Parathyroid adenoma (tissue), 2 donors: ENCODE measurements around the gene CREB3L2.
A peak's percentile ranks its signal among the peaks of the same experiment; 100 is the strongest.

Experiments
- H2AFZ ChIP-seq: fragments of 300-600 bp; sonication (generic); one replicate; pipeline ENCODE4 v1.7.0; 2017; ENCODE audit warnings: antibody characterized with exemption, mild to moderate bottlenecking
- H3K27ac ChIP-seq: fragments of 300-600 bp; sonication (generic); one replicate; pipeline ENCODE4 v1.7.0; 2017
- H3K27me3 ChIP-seq: fragments of 300-600 bp; sonication (generic); one replicate; pipeline ENCODE4 v1.7.0; 2017; ENCODE audit warnings: low read length; ENCODE audit not compliant: control insufficient read depth, insufficient read depth
- H3K36me3 ChIP-seq: fragments of 300-600 bp; sonication (generic); one replicate; pipeline ENCODE4 v1.7.0; 2017; ENCODE audit warnings: low read length; ENCODE audit not compliant: control insufficient read depth, insufficient read depth
- H3K4me1 ChIP-seq: fragments of 300-600 bp; sonication (generic); one replicate; pipeline ENCODE4 v1.7.0; 2017; ENCODE audit warnings: control low read depth
- H3K4me2 ChIP-seq: fragments of 300-600 bp; sonication (generic); one replicate; pipeline ENCODE4 v1.7.0; 2017; ENCODE audit warnings: low read length
- H3K4me3 ChIP-seq: fragments of 300-600 bp; sonication (generic); one replicate; pipeline ENCODE4 v1.7.0; 2017; ENCODE audit warnings: low read depth, low read length
- H3K79me2 ChIP-seq: fragments of 300-600 bp; sonication (generic); one replicate; pipeline ENCODE4 v1.7.0; 2017; ENCODE audit warnings: control low read depth
- H3K9ac ChIP-seq: fragments of 300-600 bp; sonication (generic); one replicate; pipeline ENCODE4 v1.7.0; 2017; ENCODE audit warnings: mild to moderate bottlenecking
- H3K9me3 ChIP-seq: fragments of 300-600 bp; sonication (generic); one replicate; pipeline ENCODE4 v1.7.0; 2017; ENCODE audit warnings: low read length; ENCODE audit not compliant: control insufficient read depth
- CTCF ChIP-seq: fragments of 300-600 bp; sonication (generic); IDR thresholded peaks from one replicate; pipeline ENCODE4 v1.7.0; 2017; ENCODE audit warnings: antibody characterized with exemption, mild to moderate bottlenecking
- donor health status: primary hyperparathyroidism.

CREB3L2 gene

GRCh38 chr7:137956591-137956990 lies 45.3 kb downstream of the CREB3L2 start:
- H3K79me2 ChIP-seq: peaks cover 14% of the 10 kb centered on the region
- peak overlapping the region; percentile 78 for H3K27ac ChIP-seq
- no peak overlapping the region for H3K4me2 ChIP-seq
- no peak overlapping the region for H2AFZ ChIP-seq
- H3K9ac ChIP-seq: no peak overlapping the region
- no peaks in the 10 kb centered on the region for H3K27me3 ChIP-seq
- no peaks in the 10 kb centered on the region for H3K9me3 ChIP-seq
- H3K4me1 ChIP-seq: peaks cover 47% of the 10 kb centered on the region
- H3K4me3 ChIP-seq: no peak overlapping the region
- no peaks in the 10 kb centered on the region for H3K36me3 ChIP-seq
- TF ChIP-seq CTCF: no peak

- Histone ChIP-seq H3K27me3 (no peaks in the 10 kb centered on the region), H3K4me3 (no peak overlapping the region), H3K9ac (no peak overlapping the region), H3K9me3 (no peaks in the 10 kb centered on the region), H3K27ac (peak overlapping the region; percentile 78), H2AFZ (no peak overlapping the region), H3K4me1 (peaks cover 51% of the 10 kb centered on the region), H3K4me2 (no peak overlapping the region), H3K36me3 (no peaks in the 10 kb centered on the region), H3K79me2 (peaks cover 16% of the 10 kb centered on the region)
- TF ChIP-seq CTCF: no peak
Measured at GRCh38 chr7:137956183-137956582, 45.7 kb downstream of the CREB3L2 start.

GRCh38 chr7:137954614-137955013 lies 47.3 kb downstream of the CREB3L2 start:
- no peak overlapping the region for H3K4me2 ChIP-seq
- peak overlapping the region; percentile 78 for H3K27ac ChIP-seq
- H3K27me3 ChIP-seq: no peaks in the 10 kb centered on the region
- no peaks in the 10 kb centered on the region for H3K9me3 ChIP-seq
- no peak for TF ChIP-seq CTCF
- peaks cover 28% of the 10 kb centered on the region for H3K79me2 ChIP-seq
- no peaks in the 10 kb centered on the region for H3K36me3 ChIP-seq
- no peak overlapping the region for H2AFZ ChIP-seq
- no peak overlapping the region for H3K4me3 ChIP-seq
- H3K4me1 ChIP-seq: peaks cover 66% of the 10 kb centered on the region
- no peak overlapping the region for H3K9ac ChIP-seq

- Histone ChIP-seq H3K79me2 (peaks cover 35% of the 10 kb centered on the region), H3K9ac (no peak overlapping the region), H3K4me3 (no peak overlapping the region), H2AFZ (no peak overlapping the region), H3K4me1 (peaks cover 69% of the 10 kb centered on the region), H3K27ac (peak overlapping the region; percentile 78), H3K4me2 (peak overlapping the region; percentile 46), H3K27me3 (no peaks in the 10 kb centered on the region), H3K9me3 (no peaks in the 10 kb centered on the region), H3K36me3 (no peaks in the 10 kb centered on the region)
- no peak for TF ChIP-seq CTCF
Measured at GRCh38 chr7:137953665-137954470, 48.0 kb downstream of the CREB3L2 start.
